ENCODE measurements around the gene OR52L1.
"Not testable (repeated sequence)": the region's sequence is repeated elsewhere in the genome, so short reads cannot be mapped to it uniquely, and the experiment has no call there.

OR52L1 gene

GRCh38 chr11:5973530-5973929 is 13.3 kb downstream of the OR52L1 start:
- H3K27ac ChIP-seq: no peak overlapping the region
- no peaks in the 10 kb centered on the region for H3K9me3 ChIP-seq
- H3K4me3 ChIP-seq (ENCODE audit: low read depth in 1 of 2, low read length in 1 of 2): no peak overlapping the region
- no peaks in the 10 kb centered on the region for H3K4me1 ChIP-seq (ENCODE audit: control insufficient read depth in 1 of 2, insufficient read depth in 1 of 2, low read depth in 1 of 2, low read length in 1 of 2)
- no peak for TF ChIP-seq CTCF (IDR thresholded peaks at IDR 0.05)
- H3K36me3 ChIP-seq: no peaks in the 10 kb centered on the region
- H3K27me3 ChIP-seq: peaks cover 39% of the 10 kb centered on the region

- no peaks in the 10 kb centered on the region for H3K4me1 ChIP-seq (ENCODE audit: control insufficient read depth in 1 of 2, insufficient read depth in 1 of 2, low read depth in 1 of 2, low read length in 1 of 2)
- no peak within 1 kb of the TSS for H3K27ac ChIP-seq
- H3K27me3 ChIP-seq: peaks cover 39% of the 10 kb centered on the region
- H3K9me3 ChIP-seq: no peaks in the 10 kb centered on the region
- no peaks in the 10 kb centered on the region for H3K36me3 ChIP-seq
- H3K4me3 ChIP-seq (ENCODE audit: low read depth in 1 of 2, low read length in 1 of 2): no peak within 1 kb of the TSS
- no peak for TF ChIP-seq CTCF (IDR thresholded peaks at IDR 0.05)
Measured at GRCh38 chr11:5968394-5968793, 18.4 kb downstream of the OR52L1 start, which contains the start of gene OR56A5. Gene OR56A5 (minus strand): TSS chr11:5968494. CDS start chr11:5968494, 0 bp downstream.

GRCh38 chr11:5967708-5968107 is 19.1 kb downstream of the OR52L1 start:
- Histone ChIP-seq H3K27ac (no peak overlapping the region), H3K9me3 (no peaks in the 10 kb centered on the region), H3K4me3 (ENCODE audit: low read depth in 1 of 2, low read length in 1 of 2) (no peak overlapping the region), H3K4me1 (ENCODE audit: control insufficient read depth in 1 of 2, insufficient read depth in 1 of 2, low read depth in 1 of 2, low read length in 1 of 2) (no peaks in the 10 kb centered on the region), H3K36me3 (no peaks in the 10 kb centered on the region), H3K27me3 (peaks cover 38% of the 10 kb centered on the region)
- no peak for TF ChIP-seq CTCF (IDR thresholded peaks at IDR 0.05)

GRCh38 chr11:5966958-5967357 is 19.8 kb downstream of the OR52L1 start:
- H3K4me1 ChIP-seq (ENCODE audit: control insufficient read depth in 1 of 2, insufficient read depth in 1 of 2, low read depth in 1 of 2, low read length in 1 of 2): no peaks in the 10 kb centered on the region
- H3K9me3 ChIP-seq: no peaks in the 10 kb centered on the region
- peaks cover 31% of the 10 kb centered on the region for H3K27me3 ChIP-seq
- no peak for TF ChIP-seq CTCF (IDR thresholded peaks at IDR 0.05)
- H3K4me3 ChIP-seq (ENCODE audit: low read depth in 1 of 2, low read length in 1 of 2): no peak overlapping the region
- no peak overlapping the region for H3K27ac ChIP-seq
- H3K36me3 ChIP-seq: no peaks in the 10 kb centered on the region

- not testable (repeated sequence) for H3K36me3 ChIP-seq; H3K27me3 ChIP-seq; H3K27ac ChIP-seq; H3K4me1 ChIP-seq (ENCODE audit: control insufficient read depth in 1 of 2, insufficient read depth in 1 of 2, low read depth in 1 of 2, low read length in 1 of 2); H3K9me3 ChIP-seq; H3K4me3 ChIP-seq (ENCODE audit: low read depth in 1 of 2, low read length in 1 of 2)
Measured at GRCh38 chr11:5960704-5961320, 26.0 kb downstream of the OR52L1 start.

- H3K4me1 ChIP-seq (ENCODE audit: control insufficient read depth in 1 of 2, insufficient read depth in 1 of 2, low read depth in 1 of 2, low read length in 1 of 2): no peaks in the 10 kb centered on the region
- no peak for TF ChIP-seq CTCF (IDR thresholded peaks at IDR 0.05)
- no peak overlapping the region for H3K4me3 ChIP-seq (ENCODE audit: low read depth in 1 of 2, low read length in 1 of 2)
- no peak overlapping the region for H3K27ac ChIP-seq
- H3K27me3 ChIP-seq: peaks cover 19% of the 10 kb centered on the region
- no peaks in the 10 kb centered on the region for H3K36me3 ChIP-seq
- H3K9me3 ChIP-seq: no peaks in the 10 kb centered on the region
Measured at GRCh38 chr11:5955586-5955985, 31.2 kb downstream of the OR52L1 start.

All from neutrophil (primary cell).